ENCODE data around the gene FNDC7.

Gene FNDC7

DNA sequence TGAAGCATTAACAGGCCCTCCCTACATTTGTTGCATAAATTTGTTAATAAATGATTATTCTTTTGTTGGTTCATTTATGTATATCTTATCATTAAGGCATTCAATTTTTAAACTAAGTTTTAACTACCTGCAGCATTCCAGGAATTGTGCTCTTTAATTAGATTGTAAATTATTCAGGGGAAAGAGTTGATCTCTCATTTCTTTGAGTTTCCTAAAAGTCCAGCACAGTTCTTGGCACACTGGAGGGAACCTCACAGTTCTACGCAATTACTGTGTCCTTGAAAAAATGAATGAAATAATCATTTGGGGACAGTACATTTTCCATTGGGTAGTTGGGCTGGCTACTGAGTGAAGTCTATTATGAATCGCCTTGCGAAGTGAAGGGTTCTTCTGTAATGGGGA lies 33.3 kb downstream of the FNDC7 start:
- Histone ChIP-seq H3K9me3 (ENCODE audit: insufficient read depth, low read length) (no peaks in the 10 kb centered on the region), H2AFZ (ENCODE audit: low read depth, low read length) (peak overlapping the region; percentile 94), H3K9ac (ENCODE audit: low read length) (0 out of 2 replicates have a peak overlapping the region, but pooled peaks have one; percentile 22), H3K36me3 (replicated peaks; ENCODE audit: low read depth, low read length) (no peaks in the 10 kb centered on the region), H3K4me3 (ENCODE audit: low read length) (peak overlapping the region; percentile 57), H3K4me2 (ENCODE audit: low read length) (peak overlapping the region; percentile 83), H3K27me3 (ENCODE audit: low read depth, low read length) (no peaks in the 10 kb centered on the region), H3K79me2 (ENCODE audit: low read length) (peaks cover 7% of the 10 kb centered on the region), H3K27ac (ENCODE audit: low read length) (no peak overlapping the region), H3K4me1 (ENCODE audit: low read length) (peaks cover 8% of the 10 kb centered on the region), H4K20me1 (ENCODE audit: insufficient read depth, low read length) (no peaks in the 10 kb centered on the region)
- TF ChIP-seq, protein P1, sequence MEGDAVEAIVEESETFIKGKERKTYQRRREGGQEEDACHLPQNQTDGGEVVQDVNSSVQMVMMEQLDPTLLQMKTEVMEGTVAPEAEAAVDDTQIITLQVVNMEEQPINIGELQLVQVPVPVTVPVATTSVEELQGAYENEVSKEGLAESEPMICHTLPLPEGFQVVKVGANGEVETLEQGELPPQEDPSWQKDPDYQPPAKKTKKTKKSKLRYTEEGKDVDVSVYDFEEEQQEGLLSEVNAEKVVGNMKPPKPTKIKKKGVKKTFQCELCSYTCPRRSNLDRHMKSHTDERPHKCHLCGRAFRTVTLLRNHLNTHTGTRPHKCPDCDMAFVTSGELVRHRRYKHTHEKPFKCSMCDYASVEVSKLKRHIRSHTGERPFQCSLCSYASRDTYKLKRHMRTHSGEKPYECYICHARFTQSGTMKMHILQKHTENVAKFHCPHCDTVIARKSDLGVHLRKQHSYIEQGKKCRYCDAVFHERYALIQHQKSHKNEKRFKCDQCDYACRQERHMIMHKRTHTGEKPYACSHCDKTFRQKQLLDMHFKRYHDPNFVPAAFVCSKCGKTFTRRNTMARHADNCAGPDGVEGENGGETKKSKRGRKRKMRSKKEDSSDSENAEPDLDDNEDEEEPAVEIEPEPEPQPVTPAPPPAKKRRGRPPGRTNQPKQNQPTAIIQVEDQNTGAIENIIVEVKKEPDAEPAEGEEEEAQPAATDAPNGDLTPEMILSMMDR (IDR thresholded peaks at IDR 0.05; ENCODE audit: low read depth, low read length) = no peak
- no peak for TF ChIP-seq EZH2phosphoT487 (IDR thresholded peaks at IDR 0.05; ENCODE audit: low read depth)

DNA sequence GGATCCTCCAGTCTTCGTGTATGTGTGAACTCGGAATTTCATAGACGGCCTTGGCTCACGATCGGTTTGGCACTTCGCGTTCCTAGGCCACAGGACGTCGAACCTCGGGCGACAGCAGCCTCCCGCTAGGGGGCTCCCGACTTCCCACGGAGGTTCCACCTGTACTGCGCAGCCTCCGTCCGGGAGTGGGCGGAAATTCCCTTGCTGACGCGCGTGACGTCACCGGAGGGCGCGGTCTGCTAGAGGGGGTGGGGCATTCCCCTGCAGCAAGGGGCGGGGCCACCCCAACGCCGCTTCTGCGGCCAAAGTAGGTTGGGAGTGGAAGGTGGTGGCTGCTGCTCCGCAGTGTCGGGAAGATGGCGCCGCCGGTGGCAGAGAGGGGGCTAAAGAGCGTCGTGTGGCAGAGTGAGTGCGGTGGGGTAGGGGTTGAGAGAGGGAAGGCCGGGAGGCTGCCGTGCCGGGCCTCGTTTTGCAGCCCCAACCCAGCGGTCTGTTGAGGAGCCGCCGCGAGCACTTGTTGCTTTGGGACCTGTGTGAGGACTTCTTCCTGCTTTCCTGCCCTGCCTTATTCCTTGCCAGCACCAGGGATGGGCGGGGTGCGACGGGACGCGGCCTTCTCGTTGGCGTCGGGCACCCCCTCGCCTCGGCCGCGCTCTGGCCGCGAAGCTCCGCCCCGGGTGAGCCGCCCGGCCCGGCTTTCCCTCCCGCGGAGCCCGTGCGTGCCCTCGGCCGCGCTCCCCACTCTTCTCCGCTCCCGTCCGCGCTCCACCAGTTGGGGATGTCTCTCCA lies 33.9 kb downstream of the FNDC7 start, which contains the start of gene STXBP3:
Gene STXBP3, plus strand, starts transcription at position 293 of the 789 bp plus-strand sequence. Its CDS starts 64 bp downstream, at position 357.
- peak within 1 kb of the TSS; percentile 32 for H3K27ac ChIP-seq (ENCODE audit: low read length)
- H3K4me1 ChIP-seq (ENCODE audit: low read length) = peaks cover 8% of the 10 kb centered on the region
- no peaks in the 10 kb centered on the region for H3K27me3 ChIP-seq (ENCODE audit: low read depth, low read length)
- peaks cover 7% of the 10 kb centered on the region for H3K79me2 ChIP-seq (ENCODE audit: low read length)
- no peaks in the 10 kb centered on the region for H4K20me1 ChIP-seq (ENCODE audit: insufficient read depth, low read length)
- H3K4me2 ChIP-seq (ENCODE audit: low read length) = peak within 1 kb of the TSS; percentile 83
- no peaks in the 10 kb centered on the region for H3K36me3 ChIP-seq (replicated peaks; ENCODE audit: low read depth, low read length)
- TF ChIP-seq, protein P1 (IDR thresholded peaks at IDR 0.05; ENCODE audit: low read depth, low read length) = peak; percentile 67
- no peak for TF ChIP-seq EZH2phosphoT487 (IDR thresholded peaks at IDR 0.05; ENCODE audit: low read depth)
- H3K9me3 ChIP-seq (ENCODE audit: insufficient read depth, low read length) = no peaks in the 10 kb centered on the region
- H3K9ac ChIP-seq (ENCODE audit: low read length) = peak within 1 kb of the TSS; percentile 88
- peak within 1 kb of the TSS; percentile 94 for H2AFZ ChIP-seq (ENCODE audit: low read depth, low read length)
- H3K4me3 ChIP-seq (ENCODE audit: low read length) = peak within 1 kb of the TSS; percentile 97

- H3K27me3 ChIP-seq (ENCODE audit: low read depth, low read length) = no peaks in the 10 kb centered on the region
- H3K4me1 ChIP-seq (ENCODE audit: low read length) = peaks cover 8% of the 10 kb centered on the region
- TF ChIP-seq, protein P1 (IDR thresholded peaks at IDR 0.05; ENCODE audit: low read depth, low read length) = no peak
- no peak for TF ChIP-seq EZH2phosphoT487 (IDR thresholded peaks at IDR 0.05; ENCODE audit: low read depth)
- H3K9me3 ChIP-seq (ENCODE audit: insufficient read depth, low read length) = no peaks in the 10 kb centered on the region
- no peaks in the 10 kb centered on the region for H3K36me3 ChIP-seq (replicated peaks; ENCODE audit: low read depth, low read length)
- no peaks in the 10 kb centered on the region for H4K20me1 ChIP-seq (ENCODE audit: insufficient read depth, low read length)
- peak overlapping the region; percentile 42 for H2AFZ ChIP-seq (ENCODE audit: low read depth, low read length)
- peaks cover 7% of the 10 kb centered on the region for H3K79me2 ChIP-seq (ENCODE audit: low read length)
- peak overlapping the region; percentile 97 for H3K4me3 ChIP-seq (ENCODE audit: low read length)
- H3K4me2 ChIP-seq (ENCODE audit: low read length) = peak overlapping the region; percentile 74
- H3K9ac ChIP-seq (ENCODE audit: low read length) = peak overlapping the region; percentile 88
- peak overlapping the region; percentile 32 for H3K27ac ChIP-seq (ENCODE audit: low read length)
These were observed 34.6 kb downstream of the FNDC7 start for GRCh38 chr1:108747171-108747850.

DNA sequence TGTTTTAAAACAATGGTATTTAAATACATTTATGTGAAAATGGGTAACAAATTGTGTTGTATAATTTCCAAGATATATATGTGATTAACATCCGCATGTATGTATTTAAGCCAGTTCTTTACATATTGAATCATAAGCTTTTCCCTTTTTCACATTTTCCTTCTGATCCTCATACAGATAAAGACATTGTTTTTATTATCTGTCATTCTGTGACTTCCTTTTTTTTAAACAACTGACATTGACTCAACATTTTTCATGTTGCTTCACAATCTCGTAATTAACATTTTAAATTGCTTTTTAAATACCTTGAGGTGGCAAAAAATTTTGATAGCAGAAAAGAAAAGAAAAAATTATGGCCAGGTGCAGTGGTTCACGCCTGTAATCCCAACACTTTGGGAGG lies 35.2 kb downstream of the FNDC7 start:
- H3K4me3 ChIP-seq (ENCODE audit: low read length) = no peak overlapping the region
- no peaks in the 10 kb centered on the region for H3K27me3 ChIP-seq (ENCODE audit: low read depth, low read length)
- H3K79me2 ChIP-seq (ENCODE audit: low read length) = peaks cover 7% of the 10 kb centered on the region
- H2AFZ ChIP-seq (ENCODE audit: low read depth, low read length) = no peak overlapping the region
- H3K27ac ChIP-seq (ENCODE audit: low read length) = no peak overlapping the region
- no peak overlapping the region for H3K9ac ChIP-seq (ENCODE audit: low read length)
- peaks cover 8% of the 10 kb centered on the region for H3K4me1 ChIP-seq (ENCODE audit: low read length)
- no peaks in the 10 kb centered on the region for H3K9me3 ChIP-seq (ENCODE audit: insufficient read depth, low read length)
- no peaks in the 10 kb centered on the region for H3K36me3 ChIP-seq (replicated peaks; ENCODE audit: low read depth, low read length)
- no peaks in the 10 kb centered on the region for H4K20me1 ChIP-seq (ENCODE audit: insufficient read depth, low read length)
- H3K4me2 ChIP-seq (ENCODE audit: low read length) = peak overlapping the region; percentile 74; the same call in 1 of the 2 replicates
- no peak for TF ChIP-seq EZH2phosphoT487 (IDR thresholded peaks at IDR 0.05; ENCODE audit: low read depth)
- TF ChIP-seq, protein P1 (IDR thresholded peaks at IDR 0.05; ENCODE audit: low read depth, low read length) = no peak

All from OCI-LY3 (cell line).